Bronchial epithelial cell (primary cell): ENCODE data around the gene OR7D2. TPM values are rescaled to one million over a fixed set of nuclear protein-coding genes. Genes with fewer than 3 reads are reported as not detected.

Experiments used
- DNase-seq: peaks from one replicate; pipeline ENCODE4 v3.0.0-alpha.2; 2010; ENCODE audit warnings: low read depth
- FAIRE-seq: peaks from 2 replicates; lab custom pipeline; 2011; peaks lifted over from hg19 to GRCh38; lab: Jason Lieb, UNC
- H3K27me3 ChIP-seq: 2 replicates; pipeline ENCODE4 v1.5.1; 2011; ENCODE audit warnings: low read length; ENCODE audit not compliant: control insufficient read depth, insufficient read depth
- H3K36me3 ChIP-seq: 2 replicates; pipeline ENCODE4 v1.5.1; 2011; ENCODE audit warnings: low read length; ENCODE audit not compliant: control insufficient read depth, insufficient read depth
- H3K4me3 ChIP-seq: 2 replicates; pipeline ENCODE4 v1.5.1; 2011; ENCODE audit warnings: mild to moderate bottlenecking, low read depth, low read length, control low read depth
- total RNA-seq: library from RNA; depleted of rRNA; stranded (reverse); fragments of >200 nt; gene quantifications from 2 replicates; pipeline ENCODE4 v1.2.1, GENCODE V29; 2014
- TF ChIP-seq, protein P1 (sequence below): IDR thresholded peaks from 2 replicates; pipeline ENCODE4 v1.5.1; 2011; ENCODE audit warnings: mild to moderate bottlenecking, moderate library complexity, low read length, control low read depth, inconsistent platforms; ENCODE audit not compliant: insufficient read depth, severe bottlenecking

OR7D2 gene
- total RNA-seq, 1 donor from 2014 or later = not detected

DNA sequence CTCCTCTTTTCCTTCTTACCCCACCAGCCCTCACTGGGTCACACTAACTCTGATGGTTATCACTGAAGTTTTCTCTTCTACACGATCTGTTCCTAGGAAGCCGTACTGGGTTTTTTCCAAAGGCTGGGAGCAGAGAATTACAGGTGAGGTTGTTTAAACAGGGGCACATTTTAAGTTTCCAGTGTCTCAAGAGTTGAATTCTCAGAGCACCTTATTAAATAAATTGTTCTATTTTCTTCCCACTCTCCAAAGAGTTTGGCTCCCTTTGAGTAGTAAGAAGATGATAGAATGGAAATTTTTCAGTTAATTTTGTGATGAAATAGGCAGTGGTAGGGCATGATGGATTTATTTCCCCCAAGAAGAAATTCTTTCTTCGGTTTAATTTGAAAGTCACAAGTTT is 40.7 kb downstream of the OR7D2 start, which contains the start of gene OR7D4:
Gene OR7D4 (minus strand): TSS at position 101 of the 400 bp plus-strand sequence. CDS start 4,752 bp downstream, outside the sequence.
- no peak for FAIRE-seq
- no peaks in the 10 kb centered on the region for H3K36me3 ChIP-seq
- TF ChIP-seq, protein P1, sequence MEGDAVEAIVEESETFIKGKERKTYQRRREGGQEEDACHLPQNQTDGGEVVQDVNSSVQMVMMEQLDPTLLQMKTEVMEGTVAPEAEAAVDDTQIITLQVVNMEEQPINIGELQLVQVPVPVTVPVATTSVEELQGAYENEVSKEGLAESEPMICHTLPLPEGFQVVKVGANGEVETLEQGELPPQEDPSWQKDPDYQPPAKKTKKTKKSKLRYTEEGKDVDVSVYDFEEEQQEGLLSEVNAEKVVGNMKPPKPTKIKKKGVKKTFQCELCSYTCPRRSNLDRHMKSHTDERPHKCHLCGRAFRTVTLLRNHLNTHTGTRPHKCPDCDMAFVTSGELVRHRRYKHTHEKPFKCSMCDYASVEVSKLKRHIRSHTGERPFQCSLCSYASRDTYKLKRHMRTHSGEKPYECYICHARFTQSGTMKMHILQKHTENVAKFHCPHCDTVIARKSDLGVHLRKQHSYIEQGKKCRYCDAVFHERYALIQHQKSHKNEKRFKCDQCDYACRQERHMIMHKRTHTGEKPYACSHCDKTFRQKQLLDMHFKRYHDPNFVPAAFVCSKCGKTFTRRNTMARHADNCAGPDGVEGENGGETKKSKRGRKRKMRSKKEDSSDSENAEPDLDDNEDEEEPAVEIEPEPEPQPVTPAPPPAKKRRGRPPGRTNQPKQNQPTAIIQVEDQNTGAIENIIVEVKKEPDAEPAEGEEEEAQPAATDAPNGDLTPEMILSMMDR = no peak
- DNase-seq = no peak
- no peaks in the 10 kb centered on the region for H3K27me3 ChIP-seq
- no peak within 1 kb of the TSS for H3K4me3 ChIP-seq

Other genes with a start within 250 kb of the OR7D2 start
- 0.26 TPM in 2 replicates for gene MUC16, start 168.6 kb upstream of the OR7D2 start, total RNA-seq
- gene OR1M1, start 91.9 kb upstream of the OR7D2 start, total RNA-seq = not detected in 2 replicates
- gene OR7G2, start 71.5 kb upstream of the OR7D2 start, total RNA-seq = not detected in 2 replicates
- not detected in 2 replicates for gene OR7G1, start 63.2 kb upstream of the OR7D2 start, total RNA-seq
- gene OR7G3, start 52.0 kb upstream of the OR7D2 start, total RNA-seq = not detected in 2 replicates
- gene ZNF317, start 38.6 kb upstream of the OR7D2 start, total RNA-seq = 11.6 and 15.4 TPM in 2 replicates
- gene OR7D4, start 40.6 kb downstream of the OR7D2 start, total RNA-seq = not detected in 2 replicates
- not detected in 2 replicates for gene OR7E24, start 72.0 kb downstream of the OR7D2 start, total RNA-seq
- gene ZNF699, start 130.9 kb downstream of the OR7D2 start, total RNA-seq = 8.8 and 11.6 TPM in 2 replicates
- 10.8 and 12.1 TPM in 2 replicates for gene ZNF559, start 145.2 kb downstream of the OR7D2 start, total RNA-seq
- 0.79 and 1.2 TPM in 2 replicates for gene ZNF177, start 184.0 kb downstream of the OR7D2 start, total RNA-seq